HCT116 (cell line): Measurements from ENCODE around the gene POLR2J2. TPM values are rescaled to one million over a fixed set of nuclear protein-coding genes. Genes with fewer than 3 reads are reported as not detected.
"Not testable (repeated sequence)": the region's sequence is repeated elsewhere in the genome, so short reads cannot be mapped to it uniquely, and the experiment has no call there.

Experiments used
- ATAC-seq: fragments of 200-7000 bp; cut with Tn5 transposase; 2 replicates; pipeline ENCODE4 v1.9.1; 2020; ENCODE audit warnings: mild to moderate bottlenecking, moderate library complexity
- BruUV-seq: library from RNA; stranded (reverse); fragments of 400-500 nt; replicated peaks from 2 replicates; lab custom pipeline; 2021; lab: Mats Ljungman, UMichigan
- CTCF ChIA-PET: fragments of 300-600 bp; sonication (Branson Sonifier 250); formaldehyde crosslinking; loops from one replicate; lab custom pipeline; 2021; ENCODE audit warnings: antibody characterized with exemption; lab: Charles Lee
- POLR2A ChIA-PET: fragments of 300-600, 350-600 bp; sonication (Branson Sonifier 250); formaldehyde crosslinking; loops from one replicate; lab custom pipeline; 2021; ENCODE audit warnings: antibody characterized with exemption; lab: Charles Lee
- RAD21 ChIA-PET, 2 experiments: fragments of 300-600 bp; sonication (Branson Sonifier 250); formaldehyde crosslinking; loops; one replicate each; lab custom pipeline; 2023; ENCODE audit warnings: low total read pairs in 2 of 2; ENCODE audit not compliant: uncharacterized antibody in 2 of 2, unreplicated experiment in 2 of 2, low non-redundant PET in 1 of 2; lab: Charles Lee
- DNase-seq: peaks from one replicate; pipeline ENCODE4 v3.0.0-alpha.2; 2010; ENCODE audit warnings: low read depth, low spot score
- H2AFZ ChIP-seq: fragments of 200-600 bp; shearing (Covaris generic), sonication (generic); 2 replicates; pipeline ENCODE4 v1.6.1; 2017; ENCODE audit warnings: low read depth, mixed run types, mixed read lengths, antibody characterized with exemption, low read length; ENCODE audit not compliant: poor library complexity, severe bottlenecking
- H3K27ac ChIP-seq: 2 replicates; pipeline ENCODE4 v1.5.1; 2012; ENCODE audit warnings: low read depth, low read length
- H3K27me3 ChIP-seq: fragments of 200-600 bp; sonication (generic); 2 replicates; pipeline ENCODE4 v1.6.1; 2016; ENCODE audit warnings: mixed run types, low read length, mixed read lengths; ENCODE audit not compliant: insufficient read depth
- H3K36me3 ChIP-seq, 2 experiments: fragments of 200-500 bp in 1 of 2; fragments of 200-600 bp in 1 of 2; sonication (Bioruptor generic) in 1 of 2; sonication (generic) in 1 of 2; 2 replicates each; pipeline versions ENCODE4 v1.5.1 to v1.6.1; 2014 to 2016; ENCODE audit warnings: low read length in 2 of 2, inconsistent platforms in 1 of 2, mixed read lengths in 1 of 2, mixed run types in 1 of 2; ENCODE audit not compliant: insufficient read depth in 2 of 2, control insufficient read depth in 1 of 2
- H3K4me1 ChIP-seq, 2 experiments: fragments of 200-600 bp in 1 of 2; sonication (generic) in 1 of 2; 2 replicates each; pipeline versions ENCODE4 v1.5.1 to v1.6.1; 2012 to 2017; ENCODE audit warnings: low read length in 2 of 2, inconsistent platforms in 1 of 2, mild to moderate bottlenecking in 1 of 2, mixed read lengths in 1 of 2, mixed run types in 1 of 2, moderate library complexity in 1 of 2; ENCODE audit not compliant: insufficient read depth in 2 of 2, control insufficient read depth in 1 of 2
- H3K4me2 ChIP-seq: fragments of 200-600 bp; sonication (generic); 2 replicates; pipeline ENCODE4 v1.6.1; 2017; ENCODE audit warnings: mixed run types, low read length, mixed read lengths
- H3K4me3 ChIP-seq, 2 experiments: fragments of 200-600 bp in 1 of 2; sonication (generic) in 1 of 2; replicated peaks in 1 of 2; 2 replicates each; pipeline ENCODE4 v1.5.1; 2011 to 2016; ENCODE audit warnings: low read length in 2 of 2, control low read depth in 1 of 2, low read depth in 1 of 2, mild to moderate bottlenecking in 1 of 2, mixed read lengths in 1 of 2, mixed run types in 1 of 2
- H3K79me2 ChIP-seq: fragments of 200-600 bp; sonication (generic); 2 replicates; pipeline ENCODE4 v1.6.1; 2017; ENCODE audit warnings: mild to moderate bottlenecking, mixed run types, low read length, moderate library complexity, mixed read lengths; ENCODE audit not compliant: insufficient read depth
- H3K9ac ChIP-seq: fragments of 200-600 bp; sonication (generic); 2 replicates; pipeline ENCODE4 v1.6.1; 2016; ENCODE audit warnings: low read length, mixed read lengths
- H3K9me2 ChIP-seq: fragments of 200-600 bp; sonication (generic), shearing (Covaris generic); 2 replicates; pipeline ENCODE4 v1.6.1; 2017; ENCODE audit warnings: mixed run types, mild to moderate bottlenecking, moderate library complexity; ENCODE audit not compliant: insufficient read depth
- H3K9me3 ChIP-seq, 2 experiments: fragments of 200-500 bp in 1 of 2; fragments of 200-600 bp in 1 of 2; sonication (Bioruptor generic) in 1 of 2; sonication (generic) in 1 of 2; 2 replicates each; pipeline ENCODE4 v1.6.1; 2014 to 2017; ENCODE audit warnings: low read length in 2 of 2, mixed read lengths in 2 of 2, inconsistent platforms in 1 of 2, low read depth in 1 of 2, mild to moderate bottlenecking in 1 of 2, mixed run types in 1 of 2, moderate library complexity in 1 of 2; ENCODE audit not compliant: control insufficient read depth in 1 of 2, insufficient read depth in 1 of 2
- H4K20me1 ChIP-seq: fragments of 200-600 bp; sonication (generic), shearing (Covaris generic); 2 replicates; pipeline ENCODE4 v1.6.1; 2017; ENCODE audit warnings: mixed run types, mild to moderate bottlenecking, moderate library complexity; ENCODE audit not compliant: insufficient read depth
- intact Hi-C: fragments of 100-400 bp; cut with micrococcal nuclease; formaldehyde crosslinking; loops from 2 replicates; pipeline ENCODE4 v1.10.0; 2022
- total RNA-seq: library from RNA; stranded (reverse); gene quantifications from one replicate; pipeline ENCODE4 v1.2.1, GENCODE V29; 2021; ENCODE audit not compliant: unreplicated experiment

The POLR2J2 gene
- total RNA-seq, 1 experiment from 2014 or later = 6.2 TPM

- POLR2A ChIA-PET, H3K4me2 ChIP-seq, ATAC-seq, intact Hi-C loops, H3K36me3 ChIP-seq, H3K4me1 ChIP-seq, H3K27ac ChIP-seq, H4K20me1 ChIP-seq, RAD21 ChIA-PET, H2AFZ ChIP-seq, H3K9me2 ChIP-seq, BruUV-seq, H3K9ac ChIP-seq, H3K79me2 ChIP-seq, H3K27me3 ChIP-seq, CTCF ChIA-PET, H3K9me3 ChIP-seq, H3K4me3 ChIP-seq, DNase-seq: not testable (repeated sequence)
Measured at GRCh38 chr7:102635354-102635753, 36.1 kb downstream of the POLR2J2 start.

- CTCF ChIA-PET, H3K79me2 ChIP-seq, RAD21 ChIA-PET, H3K9me3 ChIP-seq, intact Hi-C loops, H3K9me2 ChIP-seq, H3K4me2 ChIP-seq, H3K4me1 ChIP-seq, ATAC-seq, H3K36me3 ChIP-seq, H4K20me1 ChIP-seq, H3K27ac ChIP-seq, H3K9ac ChIP-seq, H3K27me3 ChIP-seq, H2AFZ ChIP-seq, H3K4me3 ChIP-seq, BruUV-seq, POLR2A ChIA-PET, DNase-seq: not testable (repeated sequence)
Measured at GRCh38 chr7:102634299-102634698, 37.2 kb downstream of the POLR2J2 start.

GRCh38 chr7:102630622-102631021 is 40.8 kb downstream of the POLR2J2 start:
- ATAC-seq, RAD21 ChIA-PET, H3K4me3 ChIP-seq, H3K27me3 ChIP-seq, H3K4me2 ChIP-seq, BruUV-seq, H3K9me3 ChIP-seq, H3K79me2 ChIP-seq, H3K9me2 ChIP-seq, H3K36me3 ChIP-seq, H3K4me1 ChIP-seq, H2AFZ ChIP-seq, H3K27ac ChIP-seq, intact Hi-C loops, POLR2A ChIA-PET, H3K9ac ChIP-seq, CTCF ChIA-PET, H4K20me1 ChIP-seq, DNase-seq: not testable (repeated sequence)

- H3K9ac ChIP-seq, CTCF ChIA-PET, H3K27me3 ChIP-seq, intact Hi-C loops, H3K4me2 ChIP-seq, ATAC-seq, DNase-seq, H3K4me3 ChIP-seq, H3K79me2 ChIP-seq, RAD21 ChIA-PET, H4K20me1 ChIP-seq, H2AFZ ChIP-seq, BruUV-seq, H3K9me3 ChIP-seq, H3K36me3 ChIP-seq, H3K9me2 ChIP-seq, H3K4me1 ChIP-seq, H3K27ac ChIP-seq, POLR2A ChIA-PET: not testable (repeated sequence)
Measured at GRCh38 chr7:102627271-102627904, 44.1 kb downstream of the POLR2J2 start.
